ENCODE measurements around the gene ERF. TPM values are rescaled to one million over a fixed set of nuclear protein-coding genes. Genes with fewer than 3 reads are reported as not detected.

Gene ERF
- total and polyA plus RNA-seq, 10 of the 15 experiments (the other 5 are each of a cell fraction or from before 2014, with no cell fraction given): 0.02 to 51.8 (median 14.4) TPM

DNA sequence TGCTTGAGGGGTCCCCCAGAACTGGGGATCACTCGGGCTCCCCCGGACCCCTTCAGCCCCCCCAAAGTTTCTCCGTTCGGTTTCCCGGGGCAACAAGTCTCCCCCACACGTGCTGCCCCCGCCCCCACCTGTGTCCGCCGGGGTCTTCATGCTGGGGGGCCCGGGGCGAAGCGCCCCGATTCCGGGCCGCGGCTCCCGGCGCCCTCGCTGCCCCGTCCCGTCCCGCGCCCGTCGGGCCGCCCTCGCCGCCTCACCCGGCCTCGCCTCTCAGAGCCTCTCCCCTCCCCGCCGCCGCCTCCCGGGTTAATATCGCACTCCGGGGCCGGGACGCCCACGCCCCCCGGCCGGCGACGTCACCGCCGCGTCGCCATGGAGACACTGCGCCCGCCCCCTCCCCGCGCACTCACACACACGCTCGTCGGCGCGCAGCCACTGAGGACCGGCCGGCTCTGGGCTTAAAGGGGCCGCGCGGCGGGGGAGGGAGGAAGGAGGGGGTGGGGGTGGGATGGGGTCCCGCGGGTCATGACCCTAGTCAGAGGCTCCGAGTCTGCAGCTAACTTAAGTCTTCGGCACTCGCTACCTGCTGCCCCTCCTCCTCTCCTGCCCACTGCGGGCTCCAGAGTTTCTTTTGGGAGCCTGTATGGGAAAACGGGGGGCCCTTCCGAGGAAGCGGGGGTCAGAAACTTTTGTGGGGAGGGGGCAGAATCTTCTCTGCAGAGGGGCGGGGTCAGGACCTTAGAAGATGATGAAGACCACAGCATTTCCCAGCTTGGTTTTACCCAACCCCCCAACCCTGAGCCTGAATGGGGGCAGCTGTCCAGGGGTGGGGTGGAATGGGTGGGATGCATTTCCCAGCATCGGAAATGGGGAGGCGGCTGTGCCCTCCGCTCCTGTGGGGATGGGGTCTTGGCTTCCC lies at the start of gene ERF (continued):
- TF ChIP-seq, protein P1, sequence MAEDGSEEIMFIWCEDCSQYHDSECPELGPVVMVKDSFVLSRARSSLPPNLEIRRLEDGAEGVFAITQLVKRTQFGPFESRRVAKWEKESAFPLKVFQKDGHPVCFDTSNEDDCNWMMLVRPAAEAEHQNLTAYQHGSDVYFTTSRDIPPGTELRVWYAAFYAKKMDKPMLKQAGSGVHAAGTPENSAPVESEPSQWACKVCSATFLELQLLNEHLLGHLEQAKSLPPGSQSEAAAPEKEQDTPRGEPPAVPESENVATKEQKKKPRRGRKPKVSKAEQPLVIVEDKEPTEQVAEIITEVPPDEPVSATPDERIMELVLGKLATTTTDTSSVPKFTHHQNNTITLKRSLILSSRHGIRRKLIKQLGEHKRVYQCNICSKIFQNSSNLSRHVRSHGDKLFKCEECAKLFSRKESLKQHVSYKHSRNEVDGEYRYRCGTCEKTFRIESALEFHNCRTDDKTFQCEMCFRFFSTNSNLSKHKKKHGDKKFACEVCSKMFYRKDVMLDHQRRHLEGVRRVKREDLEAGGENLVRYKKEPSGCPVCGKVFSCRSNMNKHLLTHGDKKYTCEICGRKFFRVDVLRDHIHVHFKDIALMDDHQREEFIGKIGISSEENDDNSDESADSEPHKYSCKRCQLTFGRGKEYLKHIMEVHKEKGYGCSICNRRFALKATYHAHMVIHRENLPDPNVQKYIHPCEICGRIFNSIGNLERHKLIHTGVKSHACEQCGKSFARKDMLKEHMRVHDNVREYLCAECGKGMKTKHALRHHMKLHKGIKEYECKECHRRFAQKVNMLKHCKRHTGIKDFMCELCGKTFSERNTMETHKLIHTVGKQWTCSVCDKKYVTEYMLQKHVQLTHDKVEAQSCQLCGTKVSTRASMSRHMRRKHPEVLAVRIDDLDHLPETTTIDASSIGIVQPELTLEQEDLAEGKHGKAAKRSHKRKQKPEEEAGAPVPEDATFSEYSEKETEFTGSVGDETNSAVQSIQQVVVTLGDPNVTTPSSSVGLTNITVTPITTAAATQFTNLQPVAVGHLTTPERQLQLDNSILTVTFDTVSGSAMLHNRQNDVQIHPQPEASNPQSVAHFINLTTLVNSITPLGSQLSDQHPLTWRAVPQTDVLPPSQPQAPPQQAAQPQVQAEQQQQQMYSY (CRISPR knock-in tag; IDR thresholded peaks at IDR 0.05): no peak
- TF ChIP-seq, protein P2, sequence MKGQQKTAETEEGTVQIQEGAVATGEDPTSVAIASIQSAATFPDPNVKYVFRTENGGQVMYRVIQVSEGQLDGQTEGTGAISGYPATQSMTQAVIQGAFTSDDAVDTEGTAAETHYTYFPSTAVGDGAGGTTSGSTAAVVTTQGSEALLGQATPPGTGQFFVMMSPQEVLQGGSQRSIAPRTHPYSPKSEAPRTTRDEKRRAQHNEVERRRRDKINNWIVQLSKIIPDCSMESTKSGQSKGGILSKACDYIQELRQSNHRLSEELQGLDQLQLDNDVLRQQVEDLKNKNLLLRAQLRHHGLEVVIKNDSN (IDR thresholded peaks at IDR 0.05; ENCODE audit: borderline replicate concordance, extremely low read length, insufficient read depth, low read depth, low read length): no peak
- TF ChIP-seq MYC (IDR thresholded peaks at IDR 0.05; ENCODE audit: insufficient read depth, insufficient read length, insufficient replicate concordance, low read length, severe bottlenecking) (no peak), POU2F2 (IDR thresholded peaks at IDR 0.05; ENCODE audit: borderline replicate concordance, low read depth, low read length) (peak; percentile 42; the same call in 1 of the 3 replicates), POLR2AphosphoS2 (IDR thresholded peaks at IDR 0.05; ENCODE audit: low read depth, low read length) (0 out of 2 replicates have a peak, but pooled peaks have one; percentile 39), RAD51 (IDR thresholded peaks at IDR 0.05) (no peak), BACH1 (IDR thresholded peaks at IDR 0.05; ENCODE audit: borderline replicate concordance) (peak; percentile 80), SMAD1 (IDR thresholded peaks at IDR 0.05; ENCODE audit: low read depth, partially characterized antibody) (no peak), MEF2A (IDR thresholded peaks at IDR 0.05; ENCODE audit: insufficient read depth, low read depth, low read length) (no peak), ZSCAN29 (IDR thresholded peaks at IDR 0.05) (no peak), NR2C2 (IDR thresholded peaks at IDR 0.05; ENCODE audit: borderline replicate concordance, control insufficient read depth, insufficient read length, low read depth) (no peak), WRNIP1 (IDR thresholded peaks at IDR 0.05; ENCODE audit: borderline replicate concordance, low read depth, low read length) (no peak), ESRRA (IDR thresholded peaks at IDR 0.05; ENCODE audit: low read length) (no peak), SREBF1 (IDR thresholded peaks at IDR 0.05; ENCODE audit: low read length) (no peak)
- TF ChIP-seq, protein P3, sequence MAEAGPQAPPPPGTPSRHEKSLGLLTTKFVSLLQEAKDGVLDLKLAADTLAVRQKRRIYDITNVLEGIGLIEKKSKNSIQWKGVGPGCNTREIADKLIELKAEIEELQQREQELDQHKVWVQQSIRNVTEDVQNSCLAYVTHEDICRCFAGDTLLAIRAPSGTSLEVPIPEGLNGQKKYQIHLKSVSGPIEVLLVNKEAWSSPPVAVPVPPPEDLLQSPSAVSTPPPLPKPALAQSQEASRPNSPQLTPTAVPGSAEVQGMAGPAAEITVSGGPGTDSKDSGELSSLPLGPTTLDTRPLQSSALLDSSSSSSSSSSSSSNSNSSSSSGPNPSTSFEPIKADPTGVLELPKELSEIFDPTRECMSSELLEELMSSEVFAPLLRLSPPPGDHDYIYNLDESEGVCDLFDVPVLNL (IDR thresholded peaks at IDR 0.05; ENCODE audit: low read depth, low read length): 0 out of 2 replicates have a peak, but pooled peaks have one; percentile 20
- TF ChIP-seq, protein P4, sequence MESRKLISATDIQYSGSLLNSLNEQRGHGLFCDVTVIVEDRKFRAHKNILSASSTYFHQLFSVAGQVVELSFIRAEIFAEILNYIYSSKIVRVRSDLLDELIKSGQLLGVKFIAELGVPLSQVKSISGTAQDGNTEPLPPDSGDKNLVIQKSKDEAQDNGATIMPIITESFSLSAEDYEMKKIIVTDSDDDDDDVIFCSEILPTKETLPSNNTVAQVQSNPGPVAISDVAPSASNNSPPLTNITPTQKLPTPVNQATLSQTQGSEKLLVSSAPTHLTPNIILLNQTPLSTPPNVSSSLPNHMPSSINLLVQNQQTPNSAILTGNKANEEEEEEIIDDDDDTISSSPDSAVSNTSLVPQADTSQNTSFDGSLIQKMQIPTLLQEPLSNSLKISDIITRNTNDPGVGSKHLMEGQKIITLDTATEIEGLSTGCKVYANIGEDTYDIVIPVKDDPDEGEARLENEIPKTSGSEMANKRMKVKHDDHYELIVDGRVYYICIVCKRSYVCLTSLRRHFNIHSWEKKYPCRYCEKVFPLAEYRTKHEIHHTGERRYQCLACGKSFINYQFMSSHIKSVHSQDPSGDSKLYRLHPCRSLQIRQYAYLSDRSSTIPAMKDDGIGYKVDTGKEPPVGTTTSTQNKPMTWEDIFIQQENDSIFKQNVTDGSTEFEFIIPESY (IDR thresholded peaks at IDR 0.05): no peak
- TF ChIP-seq, protein P5, sequence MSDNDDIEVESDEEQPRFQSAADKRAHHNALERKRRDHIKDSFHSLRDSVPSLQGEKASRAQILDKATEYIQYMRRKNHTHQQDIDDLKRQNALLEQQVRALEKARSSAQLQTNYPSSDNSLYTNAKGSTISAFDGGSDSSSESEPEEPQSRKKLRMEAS (IDR thresholded peaks at IDR 0.05; ENCODE audit: low read depth, low read length): no peak; the same call in none of the 2 replicates
- TF ChIP-seq, protein P6, sequence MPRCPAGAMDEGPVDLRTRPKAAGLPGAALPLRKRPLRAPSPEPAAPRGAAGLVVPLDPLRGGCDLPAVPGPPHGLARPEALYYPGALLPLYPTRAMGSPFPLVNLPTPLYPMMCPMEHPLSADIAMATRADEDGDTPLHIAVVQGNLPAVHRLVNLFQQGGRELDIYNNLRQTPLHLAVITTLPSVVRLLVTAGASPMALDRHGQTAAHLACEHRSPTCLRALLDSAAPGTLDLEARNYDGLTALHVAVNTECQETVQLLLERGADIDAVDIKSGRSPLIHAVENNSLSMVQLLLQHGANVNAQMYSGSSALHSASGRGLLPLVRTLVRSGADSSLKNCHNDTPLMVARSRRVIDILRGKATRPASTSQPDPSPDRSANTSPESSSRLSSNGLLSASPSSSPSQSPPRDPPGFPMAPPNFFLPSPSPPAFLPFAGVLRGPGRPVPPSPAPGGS (IDR thresholded peaks at IDR 0.05; ENCODE audit: borderline replicate concordance, insufficient read depth, low read depth, low read length, poor library complexity, severe bottlenecking): no peak
